HepG2 (cell line): ENCODE data around the gene ACSM6. TPM values are rescaled to one million over a fixed set of nuclear protein-coding genes. Genes with fewer than 3 reads are reported as not detected.

ENCODE experiments used
- ATAC-seq: fragments of 200-7000 bp; cut with Tn5 transposase; 3 replicates; pipeline ENCODE4 v1.9.1; 2020; ENCODE audit warnings: mild to moderate bottlenecking, moderate library complexity
- BruUV-seq: library from RNA; stranded (reverse); fragments of 400-500 nt; replicated peaks from 2 replicates; lab custom pipeline; 2021; lab: Mats Ljungman, UMichigan
- CTCF ChIA-PET: fragments of 300-600 bp; formaldehyde crosslinking; extraction: SDS; loops from one replicate; lab custom pipeline; 2021; ENCODE audit warnings: low total read pairs, inconsistent platforms, low intra/inter-chr PET ratio; lab: Yijun Ruan, JAX
- POLR2A ChIA-PET: fragments of 350-600 bp; sonication (Branson Sonifier 250); formaldehyde crosslinking; loops from one replicate; lab custom pipeline; 2020; ENCODE audit warnings: antibody characterized with exemption, inconsistent platforms; lab: Yijun Ruan, JAX
- DNase-seq: peaks from one replicate; pipeline ENCODE4 v3.0.0-alpha.2; 2015; ENCODE audit warnings: low spot score
- FAIRE-seq: peaks from 3 replicates; lab custom pipeline; 2011; peaks lifted over from hg19 to GRCh38; lab: Jason Lieb, UNC
- H2AFZ ChIP-seq: one replicate; pipeline ENCODE4 v1.6.1; 2011; ENCODE audit warnings: low read length, inconsistent platforms
- H3K27ac ChIP-seq: fragments of 300-600 bp; 3 replicates; pipeline ENCODE4 v1.8.0; 2011; ENCODE audit warnings: mixed run types, mild to moderate bottlenecking, mixed read lengths, low read length, inconsistent platforms; ENCODE audit not compliant: insufficient read depth; ENCODE audit errors: extremely low read length
- H3K27me3 ChIP-seq, 2 experiments: fragments of 200-600 bp in 1 of 2; 2 replicates in 1 of 2; 3 replicates in 1 of 2; pipeline versions ENCODE4 v1.6.0 to v1.8.0; 2011; ENCODE audit warnings: low read length in 2 of 2, mild to moderate bottlenecking in 2 of 2, moderate library complexity in 2 of 2, inconsistent platforms in 1 of 2; ENCODE audit not compliant: insufficient read depth in 2 of 2, control insufficient read depth in 1 of 2
- H3K36me3 ChIP-seq, 2 experiments: fragments of 200-600 bp in 1 of 2; replicated peaks in 1 of 2; 2 replicates in 1 of 2; 3 replicates in 1 of 2; pipeline versions ENCODE4 v1.5.1 to v1.8.0; 2011; ENCODE audit warnings: low read length in 2 of 2, inconsistent platforms in 1 of 2; ENCODE audit not compliant: insufficient read depth in 2 of 2, control insufficient read depth in 1 of 2
- H3K4me1 ChIP-seq: 2 replicates; pipeline ENCODE4 v1.5.1; 2012; ENCODE audit warnings: low read length, inconsistent platforms; ENCODE audit not compliant: insufficient read depth
- H3K4me2 ChIP-seq: 2 replicates; pipeline ENCODE4 v1.6.0; 2011; ENCODE audit warnings: low read depth, low read length, inconsistent platforms
- H3K4me3 ChIP-seq, 3 experiments: fragments of 200-600 bp in 1 of 3; sonication (generic), shearing (Covaris generic) in 1 of 3; replicated peaks in 1 of 3; 2 replicates each; pipeline ENCODE4 v1.5.1; 2011 to 2016; ENCODE audit warnings: low read length in 3 of 3, inconsistent platforms in 2 of 3, low read depth in 2 of 3, mild to moderate bottlenecking in 2 of 3, control low read depth in 1 of 3, mixed read lengths in 1 of 3; ENCODE audit not compliant: insufficient read depth in 1 of 3
- H3K79me2 ChIP-seq: one replicate; pipeline ENCODE4 v1.6.1; 2011; ENCODE audit warnings: low read length, inconsistent platforms; ENCODE audit not compliant: insufficient read depth
- H3K9ac ChIP-seq: 2 replicates; pipeline ENCODE4 v1.6.0; 2011; ENCODE audit warnings: mild to moderate bottlenecking, low read depth, low read length, inconsistent platforms; ENCODE audit not compliant: insufficient read depth
- H3K9me3 ChIP-seq: 2 replicates; pipeline ENCODE4 v1.5.1; 2012; ENCODE audit warnings: mild to moderate bottlenecking, low read length
- H4K20me1 ChIP-seq: 2 replicates; pipeline ENCODE4 v1.6.0; 2011; ENCODE audit warnings: inconsistent platforms, mild to moderate bottlenecking, low read length, moderate library complexity; ENCODE audit not compliant: insufficient read depth
- DR1 ChIP-seq: sonication (generic); formaldehyde crosslinking; IDR thresholded peaks from 2 replicates; pipeline ENCODE4 v1.8.0; 2021; ENCODE audit warnings: mild to moderate bottlenecking, missing genetic modification reagents, inconsistent platforms
- EZH2 ChIP-seq: conservative IDR thresholded peaks from 2 replicates; pipeline ENCODE4 v1.6.1; 2012; ENCODE audit warnings: mild to moderate bottlenecking, low read depth, low read length, moderate library complexity
- HHEX ChIP-seq: IDR thresholded peaks from 2 replicates; pipeline ENCODE4 v1.6.1; 2016; ENCODE audit warnings: control low read depth
- PITX1 ChIP-seq: sonication (generic); formaldehyde crosslinking; IDR thresholded peaks from 2 replicates; pipeline ENCODE4 v1.5.1; 2020; ENCODE audit warnings: mild to moderate bottlenecking, missing genetic modification reagents
- SPEN ChIP-seq: sonication (generic); formaldehyde crosslinking; IDR thresholded peaks from 2 replicates; pipeline ENCODE4 v1.5.1; 2020; ENCODE audit warnings: low read depth, mild to moderate bottlenecking, missing genetic modification reagents
- TIGD3 ChIP-seq: sonication (generic); formaldehyde crosslinking; IDR thresholded peaks from 2 replicates; pipeline ENCODE4 v1.5.1; 2020; ENCODE audit warnings: mild to moderate bottlenecking, missing genetic modification reagents, borderline replicate concordance
- ZNF276 ChIP-seq: sonication (generic); formaldehyde crosslinking; IDR thresholded peaks from 2 replicates; pipeline ENCODE4 v1.4.0; 2020; ENCODE audit warnings: mild to moderate bottlenecking, low read depth, missing genetic modification reagents
- ZNF280D ChIP-seq: sonication (generic); formaldehyde crosslinking; IDR thresholded peaks from 2 replicates; pipeline ENCODE4 v1.5.1; 2020; ENCODE audit warnings: mild to moderate bottlenecking, missing genetic modification reagents
- ZNF564 ChIP-seq: sonication (generic); formaldehyde crosslinking; IDR thresholded peaks from 2 replicates; pipeline ENCODE4 v1.8.1; 2023; ENCODE audit warnings: mild to moderate bottlenecking, missing genetic modification reagents
- ZNF629 ChIP-seq: sonication (generic); formaldehyde crosslinking; conservative IDR thresholded peaks from 2 replicates; pipeline ENCODE4 v1.5.0; 2020; ENCODE audit warnings: missing genetic modification reagents
- WGBS: methylation state at CpG from one replicate; pipeline ENCODE4 v1.1.6; 2017; ENCODE audit warnings: low lambda C conversion rate; 5-methylcytosine and 5-hydroxymethylcytosine counted together
- in situ Hi-C: cut with HindIII; loops from 2 replicates; pipeline ENCODE4 v1.10.0; 2017; ENCODE audit warnings: low pct_unique_long_range_greater_than_20kb; ENCODE audit not compliant: extremely low pct_ligation_motif_present
- intact Hi-C: fragments of 100-400 bp; cut with micrococcal nuclease; formaldehyde crosslinking; loops from one replicate; pipeline ENCODE4 v1.10.0; 2022; ENCODE audit not compliant: unreplicated experiment
- polyA plus RNA-seq, 8 experiments: library from polyadenylated mRNA; depleted of rRNA in 3 of 8; stranded (reverse) in 7 of 8; unstranded in 1 of 8; fragments of >200 nt; fragmentation: Illumina TruSeq in 4 of 8; extraction: Trizol in 4 of 8; gene quantifications; 2 replicates each; pipeline versions ENCODE4 v1.2.1 to v1.2.3, GENCODE V29; 2011 to 2016; ENCODE audit warnings: low read depth in 4 of 8, missing spikeins in 1 of 8, mixed read lengths in 1 of 8; ENCODE audit not compliant: insufficient read depth in 1 of 8
- total RNA-seq, 5 experiments: library from RNA; depleted of rRNA; stranded (reverse); fragments of >200 nt; fragmentation: Illumina TruSeq; extraction: Trizol; gene quantifications; 2 replicates each; pipeline ENCODE4 v1.2.3, GENCODE V29; 2016; ENCODE audit warnings: low read depth in 1 of 5
- TF ChIP-seq, protein P1 (sequence below): sonication (generic); formaldehyde crosslinking; IDR thresholded peaks from 2 replicates; pipeline ENCODE4 v1.5.0; 2020; ENCODE audit warnings: mild to moderate bottlenecking, missing genetic modification reagents, borderline replicate concordance
- TF ChIP-seq, protein P2 (sequence below): IDR thresholded peaks from 2 replicates; pipeline ENCODE4 v1.6.1; 2016; ENCODE audit warnings: mild to moderate bottlenecking, missing biosample characterization, missing genetic modification reagents

The ACSM6 gene
- total and polyA plus RNA-seq, 2 of the 13 experiments (the other 11 are each of a cell fraction or from before 2014, with no cell fraction given) = not detected

DNA sequence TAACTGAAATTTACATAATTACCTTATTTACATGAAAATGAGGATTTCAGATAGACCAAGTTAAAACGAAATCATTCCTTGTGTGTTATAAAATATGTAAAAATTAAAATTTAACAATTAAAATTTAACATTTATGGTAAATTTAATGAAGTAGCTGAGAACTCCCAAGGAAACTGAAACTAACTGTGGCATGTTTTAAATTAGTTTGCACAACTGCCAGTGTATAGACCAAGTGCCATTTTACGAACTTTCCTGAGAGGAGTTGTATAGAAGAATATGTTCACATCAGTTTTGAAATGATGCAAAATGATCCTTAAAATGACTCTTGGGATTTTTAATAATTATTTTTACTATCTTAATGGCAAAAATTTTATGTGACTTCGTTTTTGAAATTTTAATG is 73.2 kb downstream of the ACSM6 start (continued):
- TF ChIP-seq, protein P1, sequence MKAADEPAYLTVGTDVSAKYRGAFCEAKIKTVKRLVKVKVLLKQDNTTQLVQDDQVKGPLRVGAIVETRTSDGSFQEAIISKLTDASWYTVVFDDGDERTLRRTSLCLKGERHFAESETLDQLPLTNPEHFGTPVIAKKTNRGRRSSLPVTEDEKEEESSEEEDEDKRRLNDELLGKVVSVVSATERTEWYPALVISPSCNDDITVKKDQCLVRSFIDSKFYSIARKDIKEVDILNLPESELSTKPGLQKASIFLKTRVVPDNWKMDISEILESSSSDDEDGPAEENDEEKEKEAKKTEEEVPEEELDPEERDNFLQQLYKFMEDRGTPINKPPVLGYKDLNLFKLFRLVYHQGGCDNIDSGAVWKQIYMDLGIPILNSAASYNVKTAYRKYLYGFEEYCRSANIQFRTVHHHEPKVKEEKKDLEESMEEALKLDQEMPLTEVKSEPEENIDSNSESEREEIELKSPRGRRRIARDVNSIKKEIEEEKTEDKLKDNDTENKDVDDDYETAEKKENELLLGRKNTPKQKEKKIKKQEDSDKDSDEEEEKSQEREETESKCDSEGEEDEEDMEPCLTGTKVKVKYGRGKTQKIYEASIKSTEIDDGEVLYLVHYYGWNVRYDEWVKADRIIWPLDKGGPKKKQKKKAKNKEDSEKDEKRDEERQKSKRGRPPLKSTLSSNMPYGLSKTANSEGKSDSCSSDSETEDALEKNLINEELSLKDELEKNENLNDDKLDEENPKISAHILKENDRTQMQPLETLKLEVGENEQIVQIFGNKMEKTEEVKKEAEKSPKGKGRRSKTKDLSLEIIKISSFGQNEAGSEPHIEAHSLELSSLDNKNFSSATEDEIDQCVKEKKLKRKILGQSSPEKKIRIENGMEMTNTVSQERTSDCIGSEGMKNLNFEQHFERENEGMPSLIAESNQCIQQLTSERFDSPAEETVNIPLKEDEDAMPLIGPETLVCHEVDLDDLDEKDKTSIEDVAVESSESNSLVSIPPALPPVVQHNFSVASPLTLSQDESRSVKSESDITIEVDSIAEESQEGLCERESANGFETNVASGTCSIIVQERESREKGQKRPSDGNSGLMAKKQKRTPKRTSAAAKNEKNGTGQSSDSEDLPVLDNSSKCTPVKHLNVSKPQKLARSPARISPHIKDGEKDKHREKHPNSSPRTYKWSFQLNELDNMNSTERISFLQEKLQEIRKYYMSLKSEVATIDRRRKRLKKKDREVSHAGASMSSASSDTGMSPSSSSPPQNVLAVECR = no peak
- TF ChIP-seq ZNF564 (CRISPR knock-in tag) (no peak), TIGD3 (no peak)
- TF ChIP-seq, protein P2, sequence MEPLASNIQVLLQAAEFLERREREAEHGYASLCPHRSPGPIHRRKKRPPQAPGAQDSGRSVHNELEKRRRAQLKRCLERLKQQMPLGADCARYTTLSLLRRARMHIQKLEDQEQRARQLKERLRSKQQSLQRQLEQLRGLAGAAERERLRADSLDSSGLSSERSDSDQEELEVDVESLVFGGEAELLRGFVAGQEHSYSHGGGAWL (CRISPR knock-in tag) = no peak

GRCh38 chr10:95268438-95268837 is 74.4 kb downstream of the ACSM6 start:
- H3K4me2 ChIP-seq = no peak overlapping the region
- ATAC-seq (no peak), FAIRE-seq (no peak), DNase-seq (no peak)
- no peaks in the 10 kb centered on the region for H3K27me3 ChIP-seq
- no peak overlapping the region for H2AFZ ChIP-seq
- no peaks in the 10 kb centered on the region for H3K9me3 ChIP-seq
- peaks cover 14 to 61% of the 10 kb centered on the region in 2 experiments for H3K36me3 ChIP-seq
- H3K4me1 ChIP-seq = peaks cover 51% of the 10 kb centered on the region
- ChIA-PET POLR2A (interaction anchor here (1.6 kb wide), 1 partner anchor 9 kb away, joined by 3 read pairs; no protein-coding TSS in a partner anchor), CTCF (no interaction called here)
- intact Hi-C loops (no loop called here), in situ Hi-C loops (no loop called here)
- no peak overlapping the region for H3K9ac ChIP-seq
- H3K27ac ChIP-seq = peak overlapping the region; percentile 80
- no TSS peak for BruUV-seq
- H4K20me1 ChIP-seq = no peaks in the 10 kb centered on the region
- H3K79me2 ChIP-seq = peaks cover 23% of the 10 kb centered on the region
- 95% methylated on average over 12 of the region's 12 CpGs for WGBS
- H3K4me3 ChIP-seq = no peak overlapping the region
- no peak for TF ChIP-seq SPEN
- TF ChIP-seq DR1 (CRISPR knock-in tag) = no peak
- TF ChIP-seq EZH2 = no peak
- TF ChIP-seq ZNF276 (CRISPR knock-in tag) = no peak
- TF ChIP-seq PITX1 (CRISPR knock-in tag) = no peak
- no peak for TF ChIP-seq HHEX (CRISPR knock-in tag)
- TF ChIP-seq ZNF280D (CRISPR knock-in tag) = no peak
- TF ChIP-seq ZNF629 (CRISPR knock-in tag) = no peak
